Left ventricle myocardium inferior (tissue), 1 donor: Measurements from ENCODE around the gene YAP1. TPM values are rescaled to one million over a fixed set of nuclear protein-coding genes. Genes with fewer than 3 reads are reported as not detected.

Experiments used
- DNase-seq: peaks from one replicate; pipeline ENCODE4 v3.0.0-alpha.2; 2020
- H3K27ac ChIP-seq: fragments of 200-600 bp; replicated peaks from 2 replicates; pipeline ENCODE4 v1.8.0; 2021
- H3K27me3 ChIP-seq: fragments of 200-600 bp; 2 replicates; pipeline ENCODE4 v1.8.0; 2021; ENCODE audit warnings: low read depth
- H3K36me3 ChIP-seq: fragments of 200-600 bp; 2 replicates; pipeline ENCODE4 v1.8.0; 2021
- H3K4me1 ChIP-seq: fragments of 200-600 bp; 2 replicates; pipeline ENCODE4 v1.8.0; 2021
- H3K4me3 ChIP-seq: fragments of 200-600 bp; 2 replicates; pipeline ENCODE4 v1.8.0; 2021; ENCODE audit warnings: mild to moderate bottlenecking, moderate library complexity
- H3K9me3 ChIP-seq: fragments of 200-600 bp; replicated peaks from 2 replicates; pipeline ENCODE4 v1.8.0; 2021
- intact Hi-C: fragments of 100-400 bp; cut with micrococcal nuclease; formaldehyde crosslinking; loops from one replicate; pipeline ENCODE4 v1.11.0; 2022
- total RNA-seq: library from RNA; stranded (reverse); fragmentation: NEBNext Ultra II Directional; extraction: Animal tissue kit (Norgen Biotek cat#: 25700); gene quantifications from one replicate; pipeline ENCODE4 v1.2.1, GENCODE V29; 2021
- TF ChIP-seq, protein P1 (sequence below): fragments of 200-600 bp; IDR thresholded peaks from 2 replicates; pipeline ENCODE4 v1.8.0; 2021; ENCODE audit warnings: antibody characterized with exemption, mild to moderate bottlenecking, borderline replicate concordance
- donor health status: DM: no; HTN: yes; CAD: no; lungs with severe emphysema.

The YAP1 gene
- total RNA-seq, 1 donor from 2014 or later = 67.9 TPM

DNA sequence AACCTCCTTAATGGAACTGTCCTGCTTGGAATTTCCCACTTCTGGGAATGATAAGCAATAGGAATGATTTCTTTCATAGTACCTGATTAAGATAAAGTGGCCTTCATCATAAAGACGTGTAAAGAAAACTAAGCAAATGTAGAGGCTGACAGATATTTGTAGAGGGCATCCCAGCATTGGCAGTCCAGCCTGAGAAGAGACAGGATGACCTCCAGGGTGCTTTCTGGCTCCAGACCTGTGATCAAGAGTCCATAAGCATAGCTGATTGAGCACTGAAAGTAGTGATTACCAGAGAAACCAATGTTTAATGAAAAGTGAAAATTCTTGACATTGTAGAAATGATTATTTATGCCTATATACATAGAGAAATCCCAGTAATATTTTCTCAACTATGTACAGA, 33.6 kb downstream of the YAP1 start:
- H3K27me3 ChIP-seq = no peaks in the 10 kb centered on the region
- H3K9me3 ChIP-seq = no peaks in the 10 kb centered on the region
- intact Hi-C loops = no loop called here
- H3K36me3 ChIP-seq = no peaks in the 10 kb centered on the region
- peaks cover 95% of the 10 kb centered on the region for H3K4me1 ChIP-seq
- H3K4me3 ChIP-seq = no peak overlapping the region
- TF ChIP-seq, protein P1, sequence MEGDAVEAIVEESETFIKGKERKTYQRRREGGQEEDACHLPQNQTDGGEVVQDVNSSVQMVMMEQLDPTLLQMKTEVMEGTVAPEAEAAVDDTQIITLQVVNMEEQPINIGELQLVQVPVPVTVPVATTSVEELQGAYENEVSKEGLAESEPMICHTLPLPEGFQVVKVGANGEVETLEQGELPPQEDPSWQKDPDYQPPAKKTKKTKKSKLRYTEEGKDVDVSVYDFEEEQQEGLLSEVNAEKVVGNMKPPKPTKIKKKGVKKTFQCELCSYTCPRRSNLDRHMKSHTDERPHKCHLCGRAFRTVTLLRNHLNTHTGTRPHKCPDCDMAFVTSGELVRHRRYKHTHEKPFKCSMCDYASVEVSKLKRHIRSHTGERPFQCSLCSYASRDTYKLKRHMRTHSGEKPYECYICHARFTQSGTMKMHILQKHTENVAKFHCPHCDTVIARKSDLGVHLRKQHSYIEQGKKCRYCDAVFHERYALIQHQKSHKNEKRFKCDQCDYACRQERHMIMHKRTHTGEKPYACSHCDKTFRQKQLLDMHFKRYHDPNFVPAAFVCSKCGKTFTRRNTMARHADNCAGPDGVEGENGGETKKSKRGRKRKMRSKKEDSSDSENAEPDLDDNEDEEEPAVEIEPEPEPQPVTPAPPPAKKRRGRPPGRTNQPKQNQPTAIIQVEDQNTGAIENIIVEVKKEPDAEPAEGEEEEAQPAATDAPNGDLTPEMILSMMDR = no peak
- DNase-seq = no peak
- H3K27ac ChIP-seq = peak overlapping the region; percentile 82

DNA sequence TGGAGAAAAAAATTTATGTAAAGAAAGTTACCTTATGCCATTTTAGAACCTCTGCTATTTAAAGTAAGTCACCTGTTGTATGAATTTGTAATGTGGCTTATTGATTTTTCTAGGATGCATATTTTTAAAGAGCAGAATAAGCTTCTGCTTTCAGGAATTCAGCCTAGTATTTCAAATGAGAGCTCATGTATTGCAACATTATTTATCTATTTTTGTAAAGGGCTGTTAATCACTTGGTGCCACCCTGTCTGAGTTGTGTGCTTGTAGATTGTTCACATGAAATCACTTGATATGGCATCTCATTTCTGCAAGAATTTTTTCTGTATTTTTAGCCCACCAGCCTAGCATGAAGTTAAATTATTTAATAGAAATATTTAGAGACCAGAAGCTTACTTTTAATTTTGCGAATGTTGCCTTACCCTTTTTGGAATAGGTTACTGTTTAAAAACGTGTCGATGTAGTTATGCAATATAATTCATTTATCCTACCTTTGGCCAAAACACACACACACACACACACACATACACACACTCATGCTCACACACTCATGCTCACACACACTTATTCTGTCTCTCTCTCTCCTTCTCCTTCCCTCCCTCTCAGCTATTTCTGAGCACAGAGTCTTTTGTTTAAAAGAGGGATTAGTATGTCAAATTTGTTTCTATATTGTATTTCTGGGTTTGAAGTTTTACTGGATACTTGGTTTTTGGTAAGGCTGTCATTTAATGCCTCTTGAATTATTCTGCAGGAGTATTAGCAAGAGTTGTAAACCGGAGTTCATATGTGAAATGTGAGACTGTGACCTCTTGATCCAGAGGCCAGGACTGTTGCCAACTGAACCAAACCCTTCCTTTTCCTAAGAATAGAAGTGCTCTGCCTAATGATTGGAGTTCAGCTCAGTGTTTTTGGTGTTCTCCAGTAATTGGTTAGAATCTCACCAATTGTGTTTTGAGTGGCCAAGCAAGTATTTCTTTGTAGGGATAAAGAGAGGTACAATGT, 34.4 kb downstream of the YAP1 start:
- TF ChIP-seq, protein P1 = no peak
- Histone ChIP-seq H3K4me3 (peak overlapping the region; percentile 24), H3K27me3 (no peaks in the 10 kb centered on the region), H3K36me3 (no peaks in the 10 kb centered on the region), H3K9me3 (no peaks in the 10 kb centered on the region), H3K27ac (peak overlapping the region; percentile 82), H3K4me1 (peaks cover 95% of the 10 kb centered on the region)
- DNase-seq = peak; percentile 32
- intact Hi-C loops = no loop called here

DNA sequence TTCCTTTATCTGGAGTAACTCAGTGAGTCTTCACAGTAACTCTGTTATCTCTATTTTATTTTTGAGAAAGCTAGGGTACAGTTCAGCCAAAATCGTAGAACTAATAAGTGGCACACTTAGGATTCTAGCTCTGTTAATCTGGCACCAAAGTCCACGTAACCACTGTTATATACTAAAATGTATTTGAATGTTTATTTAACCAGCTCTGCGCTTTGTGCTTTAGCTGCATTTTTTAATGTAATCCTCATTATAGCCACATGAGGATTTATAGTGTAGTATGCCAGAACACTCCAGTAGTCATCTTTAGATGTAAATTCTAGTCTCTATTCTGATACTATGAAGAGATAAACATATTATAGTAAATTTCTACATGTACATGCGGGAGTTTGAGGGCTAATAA, 36.8 kb downstream of the YAP1 start:
- TF ChIP-seq, protein P1 = no peak
- no peaks in the 10 kb centered on the region for H3K27me3 ChIP-seq
- no peak for DNase-seq
- no peak overlapping the region for H3K4me3 ChIP-seq
- no peaks in the 10 kb centered on the region for H3K36me3 ChIP-seq
- H3K27ac ChIP-seq = peak overlapping the region; percentile 82
- peaks cover 94% of the 10 kb centered on the region for H3K4me1 ChIP-seq
- no peaks in the 10 kb centered on the region for H3K9me3 ChIP-seq
- intact Hi-C loops = no loop called here

DNA sequence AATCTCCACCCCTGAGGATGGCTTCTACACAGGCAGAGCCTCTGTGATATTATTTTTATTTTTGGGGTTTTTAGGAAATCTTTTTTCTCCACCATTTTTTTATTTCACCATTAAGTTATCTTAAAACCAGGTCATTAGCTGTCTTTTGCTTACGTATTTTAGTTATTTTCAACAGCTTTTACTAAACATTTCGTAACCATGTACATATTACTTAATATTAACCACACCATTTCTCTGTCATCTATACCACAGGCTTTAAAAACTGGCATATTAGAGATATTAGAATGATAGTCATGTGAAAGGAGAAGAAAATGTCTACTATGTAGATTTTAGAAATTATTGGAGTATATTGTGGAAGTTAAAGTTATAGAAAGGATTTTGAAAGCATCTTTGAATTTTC, 37.4 kb downstream of the YAP1 start:
- Histone ChIP-seq H3K36me3 (no peaks in the 10 kb centered on the region), H3K27me3 (no peaks in the 10 kb centered on the region), H3K4me1 (peaks cover 94% of the 10 kb centered on the region), H3K9me3 (no peaks in the 10 kb centered on the region), H3K4me3 (no peak overlapping the region), H3K27ac (peak overlapping the region; percentile 82)
- intact Hi-C loops = no loop called here
- TF ChIP-seq, protein P1 = no peak
- no peak for DNase-seq

DNA sequence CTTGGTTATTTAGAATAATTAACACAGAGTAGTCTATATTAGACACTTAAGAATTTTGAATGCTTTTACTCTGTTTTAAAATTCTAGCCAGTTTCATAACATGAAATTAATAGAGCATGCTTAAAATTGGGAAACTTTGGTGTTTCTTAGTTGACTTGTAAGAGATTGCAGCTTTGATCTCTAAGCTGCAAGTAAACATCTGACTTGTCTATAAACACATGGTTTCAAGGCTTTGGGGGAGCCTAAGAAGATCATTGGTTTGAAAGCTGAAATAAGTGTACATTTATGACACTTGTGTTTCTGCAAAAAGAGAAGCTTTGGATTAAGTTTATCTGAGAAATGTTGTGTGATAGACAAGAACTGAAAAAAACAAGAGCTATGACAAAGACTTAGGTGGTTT, 37.8 kb downstream of the YAP1 start:
- peak overlapping the region; percentile 82 for H3K27ac ChIP-seq
- no peak for DNase-seq
- H3K4me1 ChIP-seq = peaks cover 94% of the 10 kb centered on the region
- H3K4me3 ChIP-seq = no peak overlapping the region
- TF ChIP-seq, protein P1 = no peak
- no peaks in the 10 kb centered on the region for H3K9me3 ChIP-seq
- intact Hi-C loops = no loop called here
- H3K36me3 ChIP-seq = no peaks in the 10 kb centered on the region
- no peaks in the 10 kb centered on the region for H3K27me3 ChIP-seq
